Measurements from ENCODE around the gene MEIOSIN. TPM values are rescaled to one million over a fixed set of nuclear protein-coding genes. Genes with fewer than 3 reads are reported as not detected.
A peak's percentile ranks its signal among the peaks of the same experiment; 100 is the strongest.

The MEIOSIN gene
- total and polyA plus RNA-seq, 9 of the 15 experiments (the other 6 are each of a cell fraction or from before 2014, with no cell fraction given), result 0.06 to 2.0 (median 0.76) TPM

GRCh38 chr19:45691516-45692186 lies 41.6 kb upstream of the MEIOSIN start, which contains the start of gene SNRPD2 (continued):
- TF ChIP-seq FOXK1 (CRISPR knock-in tag; IDR thresholded peaks at IDR 0.05; ENCODE audit: borderline replicate concordance) (peak; percentile 77; the same call in 1 of the 2 replicates), CREM (IDR thresholded peaks at IDR 0.05; ENCODE audit: low read depth) (peak; percentile 63), SIN3A (IDR thresholded peaks at IDR 0.05; ENCODE audit: borderline replicate concordance in 2 of 2, control insufficient read depth in 1 of 2, low read depth in 2 of 2, low read length in 2 of 2) (peak in 1 of 2 experiments; percentile 80; a peak in 2 of 4 replicates), NFRKB (IDR thresholded peaks at IDR 0.05; ENCODE audit: low read depth) (peak; percentile 89), HCFC1 (IDR thresholded peaks at IDR 0.05; ENCODE audit: low read depth, low read length) (peak; percentile 63), POU5F1 (IDR thresholded peaks at IDR 0.05; ENCODE audit: borderline replicate concordance, low read depth, low read length, partially characterized antibody) (no peak), SP2 (IDR thresholded peaks at IDR 0.05; ENCODE audit: extremely low read depth, low read depth, low read length, poor library complexity, severe bottlenecking) (peak; percentile 47), NFE2L1 (tag; IDR thresholded peaks at IDR 0.05; ENCODE audit: borderline replicate concordance, low read depth) (no peak), NR3C1 (CRISPR knock-in tag; IDR thresholded peaks at IDR 0.05) (no peak), ASH1L (IDR thresholded peaks at IDR 0.05; ENCODE audit: borderline replicate concordance, low read depth, partially characterized antibody) (no peak), ZNF384 (IDR thresholded peaks at IDR 0.05; ENCODE audit: low read depth, low read length) (no peak), CSDE1 (IDR thresholded peaks at IDR 0.05) (no peak), CREB5 (CRISPR knock-in tag; IDR thresholded peaks at IDR 0.05) (no peak), SMAD1 (IDR thresholded peaks at IDR 0.05; ENCODE audit: low read depth, low read length, partially characterized antibody) (peak; percentile 83), ZNF174 (CRISPR knock-in tag; IDR thresholded peaks at IDR 0.05) (no peak), THAP7 (CRISPR knock-in tag; IDR thresholded peaks at IDR 0.05) (no peak), ZFPM2 (CRISPR knock-in tag; IDR thresholded peaks at IDR 0.05) (no peak), ETV5 (CRISPR knock-in tag; IDR thresholded peaks at IDR 0.05; ENCODE audit: low read depth) (0 out of 2 replicates have a peak, but pooled peaks have one; percentile 56), PHF8 (IDR thresholded peaks at IDR 0.05; ENCODE audit: borderline replicate concordance, low read length) (peak; percentile 86; the same call in 1 of the 2 replicates), ARNT (IDR thresholded peaks at IDR 0.05) (peak in 1 of 2 experiments; percentile 16; a peak in 1 of 4 replicates)
